H1 (cell line): ENCODE results near the gene EPB41L3. TPM values are rescaled to one million over a fixed set of nuclear protein-coding genes. Genes with fewer than 3 reads are reported as not detected.

ENCODE experiments used
- CTCF ChIA-PET: fragments of 300-600 bp; sonication (Branson Sonifier 250); formaldehyde crosslinking; loops from one replicate; lab custom pipeline; 2021; ENCODE audit not compliant: partially characterized antibody; lab: Charles Lee
- POLR2A ChIA-PET: fragments of 300-600 bp; sonication (Branson Sonifier 250); formaldehyde crosslinking; loops from one replicate; lab custom pipeline; 2021; ENCODE audit warnings: inconsistent platforms; ENCODE audit not compliant: partially characterized antibody; lab: Charles Lee
- DNase-seq, 2 experiments: peaks; one replicate each; pipeline versions ENCODE4 v3.0.0 to v3.0.0-alpha.2; 2010 to 2022; ENCODE audit warnings: low spot score in 2 of 2, low read depth in 1 of 2, mixed read lengths in 1 of 2
- FAIRE-seq: peaks from 2 replicates; lab custom pipeline; 2011; peaks lifted over from hg19 to GRCh38; lab: Jason Lieb, UNC
- H2AFZ ChIP-seq: 2 replicates; pipeline ENCODE4 v1.8.1; 2012; ENCODE audit warnings: low read length, inconsistent platforms
- H2AK5ac ChIP-seq: 2 replicates; pipeline ENCODE4 v1.6.1; 2013; ENCODE audit warnings: low read depth, low read length
- H2BK120ac ChIP-seq: replicated peaks from 2 replicates; pipeline ENCODE3; 2013; ENCODE audit warnings: low read depth, low read length, inconsistent platforms
- H2BK12ac ChIP-seq: 2 replicates; pipeline ENCODE4 v1.6.1; 2013; ENCODE audit warnings: low read depth, low read length
- H2BK15ac ChIP-seq: 2 replicates; pipeline ENCODE4 v1.6.1; 2013; ENCODE audit warnings: low read length
- H2BK20ac ChIP-seq: 2 replicates; pipeline ENCODE4 v1.6.1; 2013; ENCODE audit warnings: low read length
- H2BK5ac ChIP-seq: 2 replicates; pipeline ENCODE4 v1.6.1; 2013; ENCODE audit warnings: low read depth, low read length
- H3K14ac ChIP-seq: 2 replicates; pipeline ENCODE4 v1.6.1; 2013; ENCODE audit warnings: inconsistent platforms; ENCODE audit not compliant: insufficient read length
- H3K18ac ChIP-seq: 2 replicates; pipeline ENCODE4 v1.6.1; 2013; ENCODE audit warnings: low read length; ENCODE audit errors: extremely low read depth
- H3K23ac ChIP-seq: 2 replicates; pipeline ENCODE4 v1.6.1; 2013; ENCODE audit warnings: inconsistent platforms; ENCODE audit not compliant: insufficient read length
- H3K23me2 ChIP-seq: 2 replicates; pipeline ENCODE4 v1.6.1; 2013; ENCODE audit warnings: low read depth, low read length
- H3K27ac ChIP-seq: 2 replicates; pipeline ENCODE4 v1.6.1; 2011; ENCODE audit warnings: low read depth, low read length, inconsistent platforms
- H3K27me3 ChIP-seq, 4 experiments: replicated peaks in 1 of 4; 1 replicate in 1 of 4; 2 replicates in 3 of 4; pipeline versions ENCODE4 v1.6.1 to v1.8.1; 2011 to 2013; ENCODE audit warnings: low read length in 3 of 4, mild to moderate bottlenecking in 3 of 4, inconsistent platforms in 2 of 4, mixed read lengths in 2 of 4, moderate library complexity in 1 of 4; ENCODE audit not compliant: control insufficient read depth in 3 of 4, insufficient read depth in 3 of 4; ENCODE audit errors: extremely low read depth in 1 of 4
- H3K36me3 ChIP-seq, 4 experiments: 2 replicates each; pipeline versions ENCODE4 v1.6.1 to v1.8.1; 2011 to 2013; ENCODE audit warnings: mild to moderate bottlenecking in 4 of 4, low read length in 3 of 4, moderate library complexity in 2 of 4, control low read depth in 1 of 4, inconsistent platforms in 1 of 4; ENCODE audit not compliant: insufficient read depth in 4 of 4, control insufficient read depth in 2 of 4
- H3K4ac ChIP-seq: replicated peaks from 2 replicates; pipeline ENCODE3; 2013; ENCODE audit warnings: low read length, low read depth, mixed read lengths, inconsistent platforms; ENCODE audit not compliant: insufficient read length
- H3K4me1 ChIP-seq, 4 experiments: replicated peaks in 1 of 4; 1 replicate in 1 of 4; 2 replicates in 3 of 4; pipeline versions ENCODE4 v1.6.1 to v1.8.1; 2011 to 2013; ENCODE audit warnings: low read length in 3 of 4, inconsistent platforms in 2 of 4, mixed read lengths in 1 of 4; ENCODE audit not compliant: insufficient read depth in 4 of 4, control insufficient read depth in 3 of 4
- H3K4me2 ChIP-seq, 2 experiments: 2 replicates each; pipeline versions ENCODE4 v1.6.1 to v1.8.1; 2011 to 2013; ENCODE audit warnings: low read depth in 2 of 2, low read length in 2 of 2, control low read depth in 1 of 2, inconsistent platforms in 1 of 2, mild to moderate bottlenecking in 1 of 2; ENCODE audit not compliant: insufficient read depth in 1 of 2
- H3K4me3 ChIP-seq, 4 experiments: fragments of 200-600, 300-600 bp in 1 of 4; sonication (generic), shearing (Covaris generic), sonication (Bioruptor Twin) in 1 of 4; 2 replicates each; pipeline versions ENCODE4 v1.5.1 to v1.8.1; 2011 to 2016; ENCODE audit warnings: low read length in 4 of 4, low read depth in 3 of 4, control low read depth in 2 of 4, inconsistent platforms in 2 of 4, mild to moderate bottlenecking in 2 of 4, mixed read lengths in 1 of 4, moderate library complexity in 1 of 4; ENCODE audit not compliant: insufficient read depth in 2 of 4; ENCODE audit errors: extremely low read depth in 1 of 4
- H3K56ac ChIP-seq: replicated peaks from 2 replicates; pipeline ENCODE3; 2013; ENCODE audit warnings: low read depth, mild to moderate bottlenecking, mixed read lengths, low read length, inconsistent platforms; ENCODE audit not compliant: insufficient read length
- H3K79me1 ChIP-seq: 2 replicates; pipeline ENCODE4 v1.6.1; 2013; ENCODE audit warnings: low read depth, low read length, control low read depth
- H3K79me2 ChIP-seq, 2 experiments: 2 replicates each; pipeline versions ENCODE4 v1.6.1 to v1.8.1; 2012 to 2013; ENCODE audit warnings: low read length in 2 of 2, mild to moderate bottlenecking in 2 of 2, inconsistent platforms in 1 of 2; ENCODE audit not compliant: insufficient read depth in 2 of 2, control insufficient read depth in 1 of 2
- H3K9ac ChIP-seq, 4 experiments: replicated peaks in 1 of 4; 1 replicate in 1 of 4; 2 replicates in 3 of 4; pipeline versions ENCODE4 v1.6.1 to v1.8.1; 2011 to 2013; ENCODE audit warnings: low read depth in 3 of 4, low read length in 3 of 4, control low read depth in 2 of 4, mild to moderate bottlenecking in 2 of 4, moderate library complexity in 2 of 4, inconsistent platforms in 1 of 4; ENCODE audit errors: extremely low read depth in 1 of 4
- H3K9me3 ChIP-seq, 2 experiments: 2 replicates each; pipeline versions ENCODE4 v1.6.1 to v1.8.1; 2012 to 2013; ENCODE audit warnings: mild to moderate bottlenecking in 2 of 2, moderate library complexity in 2 of 2, control low read depth in 1 of 2, inconsistent platforms in 1 of 2, low read depth in 1 of 2, low read length in 1 of 2, mixed read lengths in 1 of 2; ENCODE audit not compliant: insufficient read depth in 2 of 2
- H4K20me1 ChIP-seq, 2 experiments: replicated peaks in 1 of 2; 2 replicates each; pipeline versions ENCODE3 to v1.8.1; 2011 to 2013; ENCODE audit warnings: inconsistent platforms in 2 of 2, low read length in 2 of 2, mild to moderate bottlenecking in 1 of 2; ENCODE audit not compliant: insufficient read depth in 2 of 2, control insufficient read depth in 1 of 2
- H4K5ac ChIP-seq: 2 replicates; pipeline ENCODE4 v1.6.1; 2013; ENCODE audit warnings: low read length, low read depth, mixed read lengths, inconsistent platforms; ENCODE audit not compliant: insufficient read length
- H4K8ac ChIP-seq: 2 replicates; pipeline ENCODE4 v1.8.0; 2013; ENCODE audit warnings: mild to moderate bottlenecking, moderate library complexity, low read length, inconsistent platforms; ENCODE audit not compliant: insufficient read depth; ENCODE audit errors: extremely low read depth
- H4K91ac ChIP-seq: replicated peaks from 2 replicates; pipeline ENCODE3; 2013; ENCODE audit warnings: low read length, mixed read lengths, inconsistent platforms; ENCODE audit not compliant: insufficient read length
- CTCF ChIP-seq, 3 experiments: IDR thresholded peaks; 1 replicate in 2 of 3; 2 replicates in 1 of 3; pipeline versions ENCODE4 v1.5.1 to v1.6.1; 2011; ENCODE audit warnings: low read length in 3 of 3, mild to moderate bottlenecking in 3 of 3, inconsistent platforms in 2 of 3, low read depth in 1 of 3, moderate library complexity in 1 of 3; ENCODE audit not compliant: insufficient read depth in 1 of 3; ENCODE audit errors: control extremely low read depth in 1 of 3
- NANOG ChIP-seq: IDR thresholded peaks from 2 replicates; pipeline ENCODE4 v1.6.1; 2011; ENCODE audit warnings: low read length, low read depth, mild to moderate bottlenecking, inconsistent platforms; ENCODE audit not compliant: insufficient read depth, poor library complexity, severe bottlenecking
- RAD21 ChIP-seq, 2 experiments: IDR thresholded peaks in 1 of 2; conservative IDR thresholded peaks in 1 of 2; 2 replicates each; pipeline ENCODE4 v1.6.1; 2011; ENCODE audit warnings: low read depth in 2 of 2, low read length in 2 of 2, improper control_type of control experiment in 1 of 2, inconsistent platforms in 1 of 2, mild to moderate bottlenecking in 1 of 2, moderate library complexity in 1 of 2
- RNF2 ChIP-seq: fragments of 200-900, 300-1000 bp; sonication (generic); IDR thresholded peaks from 2 replicates; pipeline ENCODE4 v1.7.1; 2016; ENCODE audit warnings: borderline replicate concordance, low read depth, mild to moderate bottlenecking, antibody characterized with exemption, low read length; ENCODE audit not compliant: poor library complexity, severe bottlenecking; ENCODE audit errors: missing control alignments
- SAP30 ChIP-seq: fragments of 300-600 bp; sonication (generic); IDR thresholded peaks from 2 replicates; pipeline ENCODE4 v1.7.1; 2012; ENCODE audit warnings: low read length, moderate library complexity, mild to moderate bottlenecking, inconsistent platforms; ENCODE audit not compliant: insufficient read depth, insufficient replicate concordance
- SIRT6 ChIP-seq: IDR thresholded peaks from one replicate; pipeline ENCODE4 v1.7.1; 2012; ENCODE audit warnings: low read length, inconsistent platforms
- WGBS, 2 experiments: shearing (Covaris generic) in 1 of 2; methylation state at CpG; one replicate each; pipeline versions ENCODE4 v1.1.6 to v1.1.7; 2013 to 2015; ENCODE audit warnings: low lambda C conversion rate in 2 of 2, mixed read lengths in 2 of 2, inconsistent platforms in 1 of 2, low coverage in 1 of 2, missing lambda C conversion rate in 1 of 2; ENCODE audit not compliant: insufficient replicate concordance in 2 of 2, insufficient coverage in 1 of 2, insufficient read length in 1 of 2; ENCODE audit errors: extremely low coverage in 1 of 2, missing lambda C conversion rate in 1 of 2; 5-methylcytosine and 5-hydroxymethylcytosine counted together
- polyA plus RNA-seq, 7 experiments: library from polyadenylated mRNA; depleted of rRNA in 3 of 7; stranded (reverse) in 5 of 7; unstranded in 2 of 7; fragments of >200 nt in 5 of 7; fragments of 200-250 nt in 2 of 7; gene quantifications; 1 replicate in 5 of 7; 2 replicates in 1 of 7; 4 replicates in 1 of 7; pipeline versions ENCODE4 v1.2.1 to v1.2.3, GENCODE V29; 2011 to 2013; ENCODE audit warnings: missing spikeins in 2 of 7, mixed read lengths in 2 of 7
- total RNA-seq: library from RNA; stranded (reverse); fragmentation: NEBNext Ultra II Directional; extraction: Animal tissue kit (Norgen Biotek cat#: 25700); gene quantifications from 2 replicates; pipeline ENCODE4 v1.2.1, GENCODE V29; 2021

Gene EPB41L3
- total and polyA plus RNA-seq, 2 of the 8 experiments (the other 6 are each of a cell fraction or from before 2014, with no cell fraction given): 7.9 to 16.1 TPM

GRCh38 chr18:5414546-5414945 lies 129.3 kb downstream of the EPB41L3 start:
- peak; percentile 19 for FAIRE-seq
- H3K9ac ChIP-seq: no peak overlapping the region
- no peak for TF ChIP-seq SIRT6
- no peak for TF ChIP-seq RNF2
- TF ChIP-seq RAD21 (IDR thresholded peaks at IDR 0.05 in 1 of 2, conservative IDR thresholded peaks at IDR 0.05 in 1 of 2; ENCODE audit: low read depth in 2 of 2, low read length in 2 of 2): peak in 1 of 2 experiments; percentile 31; a peak in 1 of 4 replicates
- peak in 2 of 3 experiments; percentile 9 to 12; a peak in 2 of 4 replicates for TF ChIP-seq CTCF (IDR thresholded peaks at IDR 0.05; ENCODE audit: control extremely low read depth in 1 of 3, insufficient read depth in 1 of 3, low read depth in 1 of 3, low read length in 3 of 3)
- no peak for TF ChIP-seq NANOG
- no peak for TF ChIP-seq SAP30
- no peak overlapping the region for H4K8ac ChIP-seq
- no peak overlapping the region for H4K5ac ChIP-seq
- WGBS, 2 experiments: 41% methylated on average over 6 of the region's 6 CpGs; no CpG with 5 or more reads in 1 of the 2 experiments
- H2AFZ ChIP-seq: no peak overlapping the region
- no peaks in the 10 kb centered on the region for H3K79me2 ChIP-seq
- H2BK5ac ChIP-seq: no peak overlapping the region
- H4K20me1 ChIP-seq: no peaks in the 10 kb centered on the region
- DNase-seq: peak in 1 of 2 experiments; percentile 17
- H3K23ac ChIP-seq: no peak overlapping the region
- H3K9me3 ChIP-seq: no peaks in the 10 kb centered on the region
- H3K4me2 ChIP-seq: peak overlapping the region; percentile 10 to 28; a peak in 2 of 4 replicates
- H3K18ac ChIP-seq: no peak overlapping the region
- no peaks in the 10 kb centered on the region for H3K23me2 ChIP-seq
- H4K91ac ChIP-seq: no peak overlapping the region
- no peaks in the 10 kb centered on the region for H3K36me3 ChIP-seq
- no peak overlapping the region for H2AK5ac ChIP-seq
- H3K79me1 ChIP-seq: no peaks in the 10 kb centered on the region
- H3K14ac ChIP-seq: no peak overlapping the region
- H3K56ac ChIP-seq: no peak overlapping the region
- H3K27ac ChIP-seq: no peak overlapping the region
- no peak overlapping the region for H2BK20ac ChIP-seq
- peaks cover 4 to 10% (median 9%) of the 10 kb centered on the region in 4 experiments for H3K4me1 ChIP-seq
- no peak overlapping the region for H3K4ac ChIP-seq
- no peak overlapping the region for H2BK120ac ChIP-seq
- H2BK15ac ChIP-seq: no peak overlapping the region
- 0 out of 2 replicates have a peak overlapping the region, but pooled peaks have one; percentile 18 for H2BK12ac ChIP-seq
- ChIA-PET POLR2A (interaction anchor here (0.6 kb wide), 1 partner anchor 23 kb away, joined by 3 read pairs; no protein-coding TSS in a partner anchor), CTCF (interaction anchor here (0.8 to 1.9 kb wide), 5 partner anchors 15 to 583 kb away, joined by 3 to 5 read pairs (median 3); partner anchors contain the start of gene ZBTB14)
- H3K27me3 ChIP-seq: no peaks in the 10 kb centered on the region
- H3K4me3 ChIP-seq: no peak overlapping the region
